HG03066 (cell line): Measurements from ENCODE around the gene RPS28.
"Not testable (repeated sequence)": the region's sequence is repeated elsewhere in the genome, so short reads cannot be mapped to it uniquely, and the experiment has no call there.

Experiments
- ATAC-seq: cut with Tn5 transposase; IDR thresholded peaks from one replicate; pipeline ENCODE4 v1.9.1; 2021; ENCODE audit warnings: low read depth; ENCODE audit not compliant: unreplicated experiment

The RPS28 gene

GRCh38 chr19:8340341-8341096 is 19.2 kb downstream of the RPS28 start:
- no peak for ATAC-seq

GRCh38 chr19:8341504-8341903 is 20.2 kb downstream of the RPS28 start:
- ATAC-seq: not testable (repeated sequence)

- ATAC-seq: no peak
Observed at GRCh38 chr19:8342316-8342683, 21.0 kb downstream of the RPS28 start.

GRCh38 chr19:8342684-8343482 is 21.6 kb downstream of the RPS28 start, which contains the start of gene KANK3:
Gene KANK3 (minus strand): TSS chr19:8343262. CDS start chr19:8337828, 5,434 bp downstream.
- peak; percentile 89 for ATAC-seq

- no peak for ATAC-seq
Observed at GRCh38 chr19:8343483-8343844, 22.2 kb downstream of the RPS28 start.

- not testable (repeated sequence) for ATAC-seq
Observed at GRCh38 chr19:8349629-8350372, 28.5 kb downstream of the RPS28 start.

- ATAC-seq: no peak
Observed at GRCh38 chr19:8352134-8352827, 31.0 kb downstream of the RPS28 start.

GRCh38 chr19:8352845-8353244 is 31.5 kb downstream of the RPS28 start:
- not testable (repeated sequence) for ATAC-seq

- no peak for ATAC-seq
Observed at GRCh38 chr19:8355631-8356402, 34.5 kb downstream of the RPS28 start.

GRCh38 chr19:8357007-8357521 is 35.8 kb downstream of the RPS28 start:
- no peak for ATAC-seq

- ATAC-seq: no peak
Observed at GRCh38 chr19:8358948-8359347, 37.7 kb downstream of the RPS28 start.

GRCh38 chr19:8360196-8360595 is 38.9 kb downstream of the RPS28 start:
- ATAC-seq: no peak

GRCh38 chr19:8361921-8362793 is 40.9 kb downstream of the RPS28 start:
- no peak for ATAC-seq

- ATAC-seq: no peak
Observed at GRCh38 chr19:8363803-8364771, 42.8 kb downstream of the RPS28 start, which contains the start of gene ANGPTL4. Gene ANGPTL4 (plus strand): TSS chr19:8364155. CDS start chr19:8364322, 167 bp downstream.

- no peak for ATAC-seq
Observed at GRCh38 chr19:8366121-8366581, 44.9 kb downstream of the RPS28 start.

- no peak for ATAC-seq
Observed at GRCh38 chr19:8366961-8367326, 45.6 kb downstream of the RPS28 start.

- no peak for ATAC-seq
Observed at GRCh38 chr19:8367327-8368001, 46.2 kb downstream of the RPS28 start.
